HG03354 (cell line): Measurements from ENCODE around the gene FPGS.
A peak's percentile ranks its signal among the peaks of the same experiment; 100 is the strongest.
"Not testable (repeated sequence)": the region's sequence is repeated elsewhere in the genome, so short reads cannot be mapped to it uniquely, and the experiment has no call there.

Experiments used
- ATAC-seq: cut with Tn5 transposase; IDR thresholded peaks from one replicate; pipeline ENCODE4 v1.9.1; 2021; ENCODE audit warnings: mild to moderate bottlenecking; ENCODE audit not compliant: unreplicated experiment, poor library complexity, severe bottlenecking

FPGS gene, protein sequence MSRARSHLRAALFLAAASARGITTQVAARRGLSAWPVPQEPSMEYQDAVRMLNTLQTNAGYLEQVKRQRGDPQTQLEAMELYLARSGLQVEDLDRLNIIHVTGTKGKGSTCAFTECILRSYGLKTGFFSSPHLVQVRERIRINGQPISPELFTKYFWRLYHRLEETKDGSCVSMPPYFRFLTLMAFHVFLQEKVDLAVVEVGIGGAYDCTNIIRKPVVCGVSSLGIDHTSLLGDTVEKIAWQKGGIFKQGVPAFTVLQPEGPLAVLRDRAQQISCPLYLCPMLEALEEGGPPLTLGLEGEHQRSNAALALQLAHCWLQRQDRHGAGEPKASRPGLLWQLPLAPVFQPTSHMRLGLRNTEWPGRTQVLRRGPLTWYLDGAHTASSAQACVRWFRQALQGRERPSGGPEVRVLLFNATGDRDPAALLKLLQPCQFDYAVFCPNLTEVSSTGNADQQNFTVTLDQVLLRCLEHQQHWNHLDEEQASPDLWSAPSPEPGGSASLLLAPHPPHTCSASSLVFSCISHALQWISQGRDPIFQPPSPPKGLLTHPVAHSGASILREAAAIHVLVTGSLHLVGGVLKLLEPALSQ

DNA sequence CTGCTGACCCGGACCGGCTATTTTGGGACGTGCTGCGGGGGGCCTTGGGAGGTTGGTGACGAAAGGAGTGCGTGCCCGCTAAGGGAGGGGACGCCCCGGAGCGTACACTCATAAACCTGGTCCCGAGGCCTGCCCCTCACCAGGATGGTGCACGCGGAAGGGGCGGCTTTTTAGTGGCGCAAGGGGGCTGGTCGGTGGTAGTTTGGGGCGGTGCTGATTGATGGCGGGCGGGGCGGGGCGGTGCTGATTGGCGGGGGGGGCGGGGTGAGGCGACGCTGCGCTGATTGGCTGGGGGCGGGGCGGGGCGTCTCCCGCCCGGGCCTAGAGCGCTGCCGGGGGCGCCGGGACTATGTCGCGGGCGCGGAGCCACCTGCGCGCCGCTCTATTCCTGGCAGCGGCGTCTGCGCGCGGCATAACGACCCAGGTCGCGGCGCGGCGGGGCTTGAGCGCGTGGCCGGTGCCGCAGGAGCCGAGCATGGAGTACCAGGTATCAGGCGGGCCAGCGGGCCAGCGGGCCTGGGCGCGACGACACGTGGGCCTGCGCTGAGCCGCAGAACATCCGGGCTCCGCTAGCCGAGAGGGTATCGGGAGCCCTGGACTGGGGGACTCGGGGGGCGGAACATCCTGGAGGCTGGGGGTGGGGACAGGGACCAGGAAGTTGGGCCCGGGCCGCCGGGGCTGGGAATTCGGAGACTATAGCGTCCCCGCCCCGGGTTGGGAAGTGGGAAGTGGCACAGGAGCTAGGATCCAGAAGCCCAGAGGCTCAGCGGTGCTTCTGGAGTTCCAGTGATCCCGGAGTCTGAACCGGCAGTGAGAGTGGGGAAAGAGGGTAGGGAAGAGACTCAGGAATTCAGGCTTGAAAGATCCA, at the start of gene FPGS:
FPGS (plus strand) TSS at position 307 of the 868 bp plus-strand sequence; CDS start at position 350, 43 bp downstream.
- peak; percentile 73 for ATAC-seq

GRCh38 chr9:127753148-127753547, 49.5 kb upstream of the FPGS start:
- ATAC-seq = no peak

- no peak for ATAC-seq
Observed at GRCh38 chr9:127753622-127754021, 49.1 kb upstream of the FPGS start.

GRCh38 chr9:127754099-127755060, 48.3 kb upstream of the FPGS start:
- no peak for ATAC-seq

GRCh38 chr9:127755061-127756060, 47.3 kb upstream of the FPGS start:
- no peak for ATAC-seq

DNA sequence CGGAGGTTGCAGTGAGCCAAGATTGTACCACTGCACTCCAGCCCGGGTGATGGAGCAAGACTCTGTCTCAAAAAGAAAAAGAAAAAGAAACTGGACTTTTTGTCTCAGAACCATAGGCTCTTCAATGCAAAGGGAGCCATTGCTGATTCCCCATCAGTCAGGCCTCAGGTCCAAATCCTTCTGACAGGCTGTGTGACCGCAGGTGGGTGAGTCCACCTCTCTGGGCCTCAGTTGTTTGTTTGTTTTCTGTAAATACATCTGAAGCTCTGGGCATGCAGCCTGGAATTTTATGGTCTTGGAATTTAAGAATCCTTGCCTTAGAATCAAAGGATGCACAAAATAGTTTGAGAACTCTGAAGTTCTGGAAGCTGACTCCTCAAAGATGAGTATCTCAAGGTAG, 46.4 kb upstream of the FPGS start:
- ATAC-seq = no peak

DNA sequence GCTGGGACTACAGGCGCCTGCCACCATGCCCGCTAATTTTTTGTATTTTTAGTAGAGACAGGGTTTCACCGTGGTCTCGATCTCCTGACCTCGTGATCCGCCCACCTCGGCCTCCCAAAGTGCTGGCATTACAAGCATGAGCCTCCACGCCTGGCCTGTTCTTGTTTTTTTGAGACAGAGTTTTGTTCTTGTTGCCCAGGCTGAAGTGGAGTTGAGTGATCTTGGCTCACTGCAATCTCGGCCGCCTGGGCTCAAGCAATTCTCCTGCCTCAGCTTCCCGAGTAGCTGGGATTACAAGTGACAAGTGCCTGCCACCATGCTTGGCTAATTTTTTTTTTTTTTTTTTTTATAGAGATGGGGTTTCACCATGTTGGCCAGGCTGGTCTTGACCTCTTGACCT, 45.9 kb upstream of the FPGS start:
- ATAC-seq = not testable (repeated sequence)

GRCh38 chr9:127758843-127759242, 43.8 kb upstream of the FPGS start:
- no peak for ATAC-seq

- no peak for ATAC-seq
Observed at GRCh38 chr9:127761061-127761460, 41.6 kb upstream of the FPGS start.

DNA sequence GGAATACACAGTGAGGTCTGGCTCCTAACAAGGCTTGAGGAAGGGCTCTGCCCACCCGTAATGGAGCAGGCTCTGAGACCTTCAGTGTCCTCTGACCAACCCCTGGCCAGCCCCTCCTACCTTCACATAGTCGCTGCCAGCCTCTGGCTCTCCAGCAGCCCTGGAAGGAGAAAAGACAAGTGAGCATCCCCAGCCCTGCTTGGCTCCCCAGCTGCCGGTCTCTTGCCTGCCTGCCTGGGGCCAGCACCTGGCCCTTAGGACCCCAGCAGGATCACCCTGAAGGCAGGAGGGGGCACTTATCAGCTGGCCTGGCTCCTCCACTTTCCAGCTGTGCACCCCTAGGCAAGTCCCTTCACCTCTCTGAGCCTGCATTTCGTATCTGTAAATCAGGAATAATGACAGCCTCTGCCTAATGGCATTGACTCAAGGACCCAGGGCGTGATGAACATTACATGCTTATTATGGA, 41.2 kb upstream of the FPGS start:
- ATAC-seq = no peak

- no peak for ATAC-seq
Observed at GRCh38 chr9:127762111-127762676, 40.5 kb upstream of the FPGS start.

DNA sequence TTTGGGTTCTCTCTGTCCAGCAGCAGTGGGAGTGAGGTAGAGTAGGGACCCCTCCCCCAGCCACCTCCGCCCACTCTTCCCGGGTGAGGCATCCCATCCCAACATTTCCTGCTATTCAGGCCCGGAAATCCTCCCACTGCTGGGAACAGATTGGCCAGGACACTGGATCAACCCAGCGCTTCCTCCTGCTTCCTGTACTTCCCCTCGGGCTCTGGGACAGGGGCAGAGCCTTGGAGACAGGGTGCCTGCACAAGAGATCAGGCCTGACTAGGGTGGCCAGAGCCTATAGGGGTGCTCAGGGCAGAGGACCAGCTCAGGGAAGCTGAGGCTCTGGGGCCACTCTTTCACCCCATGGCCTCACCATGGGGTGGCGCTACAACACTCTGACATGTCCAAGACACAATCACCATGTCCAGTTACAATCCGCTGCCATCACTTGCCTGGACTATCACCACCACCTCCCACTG, 38.7 kb upstream of the FPGS start:
- ATAC-seq = no peak

- ATAC-seq = no peak
Observed at GRCh38 chr9:127765418-127765817, 37.3 kb upstream of the FPGS start.

DNA sequence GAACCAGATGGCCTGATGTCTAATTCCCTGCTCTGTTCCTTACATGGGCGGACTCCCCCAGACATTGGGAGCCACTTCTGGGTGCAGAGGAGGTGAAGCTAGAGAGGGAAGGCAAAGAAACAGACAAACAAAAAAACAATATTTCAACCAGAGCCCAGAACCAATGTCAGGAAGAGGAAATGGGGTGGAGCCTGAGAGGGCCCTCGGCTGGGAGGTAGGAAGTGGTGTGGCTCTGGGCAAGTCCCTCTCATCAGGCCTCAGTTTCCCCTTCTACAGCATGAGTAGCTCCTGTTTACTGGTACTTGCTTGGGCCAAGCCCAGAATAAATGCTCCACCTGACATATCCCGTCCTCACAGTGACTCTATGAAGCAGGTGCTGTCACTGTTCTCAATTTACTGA, 35.3 kb upstream of the FPGS start:
- no peak for ATAC-seq

- no peak for ATAC-seq
Observed at GRCh38 chr9:127767909-127768331, 34.8 kb upstream of the FPGS start.

DNA sequence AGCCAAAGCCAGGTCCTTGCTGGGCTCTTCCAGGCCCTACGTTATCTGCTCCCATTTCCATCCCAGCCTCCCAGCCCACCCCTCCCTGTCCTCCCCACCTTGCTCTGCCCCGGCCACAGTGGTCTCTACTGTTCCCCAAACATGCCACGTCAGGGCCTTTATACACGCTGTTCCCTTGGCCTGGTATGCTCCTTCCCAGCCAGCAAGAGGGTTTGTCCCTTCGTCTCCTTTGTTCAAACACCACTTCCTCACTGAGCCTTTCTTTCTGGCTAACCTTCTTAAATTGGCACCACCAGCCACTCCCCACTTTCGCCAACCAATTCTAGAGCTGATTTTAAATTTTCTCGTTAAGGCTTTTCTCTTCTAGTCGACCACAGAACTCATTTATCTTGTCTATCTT, 34.0 kb upstream of the FPGS start:
- no peak for ATAC-seq

DNA sequence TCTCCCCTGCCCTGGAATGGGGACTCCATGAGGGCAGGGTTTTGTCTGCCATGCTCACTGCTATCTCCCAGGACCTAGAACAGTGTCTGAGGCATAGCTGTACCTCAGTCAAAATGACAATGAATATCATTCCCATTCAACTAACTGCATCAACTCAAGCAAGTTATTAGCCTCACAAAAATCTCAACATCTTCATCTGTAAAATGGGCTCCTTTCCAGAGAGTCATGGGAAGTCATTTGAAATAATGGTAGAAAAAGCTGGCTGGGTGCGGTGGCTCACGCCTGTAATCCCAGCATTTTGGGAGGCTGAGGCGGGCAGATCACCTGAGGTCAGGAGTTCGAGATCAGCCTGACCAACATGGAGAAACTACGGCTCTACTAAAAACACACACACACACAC, 33.6 kb upstream of the FPGS start:
- ATAC-seq = no peak
